GM23338 (cell line): ENCODE results near the gene UIMC1. TPM values are rescaled to one million over a fixed set of nuclear protein-coding genes. Genes with fewer than 3 reads are reported as not detected.

Source experiments
- ATAC-seq: fragments of 200-7000 bp; cut with Tn5 transposase; 3 replicates; pipeline ENCODE4 v1.9.1; 2020
- DNase-seq: peaks from one replicate; pipeline ENCODE4 v3.0.0-alpha.2; 2015; ENCODE audit warnings: low spot score
- H2AFZ ChIP-seq: fragments of 200-600 bp; sonication (generic); 2 replicates; pipeline ENCODE4 v1.8.0; 2016; ENCODE audit warnings: antibody characterized with exemption, mild to moderate bottlenecking, moderate library complexity
- H3F3A ChIP-seq: fragments of 200-600 bp; sonication (generic); replicated peaks from 2 replicates; pipeline ENCODE4 v1.8.0; 2017; ENCODE audit warnings: antibody characterized with exemption, mixed run types, low read depth
- H3K27ac ChIP-seq: fragments of 200-600 bp; sonication (generic); 2 replicates; pipeline ENCODE4 v1.6.1; 2016; ENCODE audit warnings: low read depth
- H3K27me3 ChIP-seq: fragments of 200-600 bp; sonication (generic); 2 replicates; pipeline ENCODE4 v1.8.0; 2016; ENCODE audit warnings: mild to moderate bottlenecking, mixed run types, moderate library complexity; ENCODE audit not compliant: insufficient read depth
- H3K36me3 ChIP-seq: fragments of 200-600 bp; sonication (generic); 2 replicates; pipeline ENCODE4 v1.8.0; 2016; ENCODE audit warnings: mild to moderate bottlenecking; ENCODE audit not compliant: insufficient read depth
- H3K4me1 ChIP-seq: fragments of 200-600 bp; sonication (generic); 2 replicates; pipeline ENCODE4 v1.8.0; 2016; ENCODE audit warnings: mild to moderate bottlenecking, moderate library complexity; ENCODE audit not compliant: insufficient read depth
- H3K4me2 ChIP-seq: fragments of 200-600 bp; sonication (generic); 2 replicates; pipeline ENCODE4 v1.7.1; 2017; ENCODE audit warnings: mixed run types
- H3K4me3 ChIP-seq: fragments of 200-600 bp; sonication (generic); 2 replicates; pipeline ENCODE4 v1.6.1; 2016; ENCODE audit warnings: mixed run types
- H3K79me2 ChIP-seq: fragments of 200-600 bp; sonication (generic); replicated peaks from 2 replicates; pipeline ENCODE4 v1.8.0; 2017; ENCODE audit warnings: mild to moderate bottlenecking; ENCODE audit not compliant: insufficient read depth
- H3K9me2 ChIP-seq: fragments of 200-600 bp; sonication (generic); 2 replicates; pipeline ENCODE4 v1.8.0; 2017; ENCODE audit not compliant: insufficient read depth
- H4K20me1 ChIP-seq: fragments of 200-600 bp; sonication (generic); replicated peaks from 2 replicates; pipeline ENCODE4 v1.8.0; 2017; ENCODE audit warnings: mild to moderate bottlenecking; ENCODE audit not compliant: insufficient read depth
- H3K27ac Mint-ChIP-seq: 2 replicates; pipeline ENCODE4 v1.8.0; 2020; ENCODE audit warnings: inconsistent platforms, mild to moderate bottlenecking, moderate library complexity, mixed read lengths
- H3K27me3 Mint-ChIP-seq: 3 replicates; pipeline ENCODE4 v1.8.0; 2022; ENCODE audit warnings: low read depth, mild to moderate bottlenecking, moderate library complexity, mixed read lengths, inconsistent platforms; ENCODE audit not compliant: insufficient read depth, poor library complexity
- H3K36me3 Mint-ChIP-seq: 3 replicates; pipeline ENCODE4 v1.8.0; 2021; ENCODE audit warnings: low read depth, mild to moderate bottlenecking, inconsistent platforms, moderate library complexity, mixed read lengths
- H3K4me1 Mint-ChIP-seq: 3 replicates; pipeline ENCODE4 v1.8.0; 2020; ENCODE audit warnings: mild to moderate bottlenecking, inconsistent platforms, mixed read lengths
- H3K4me3 Mint-ChIP-seq: 3 replicates; pipeline ENCODE4 v1.8.0; 2021; ENCODE audit warnings: moderate library complexity, mild to moderate bottlenecking, inconsistent platforms, mixed read lengths
- H3K9me3 Mint-ChIP-seq: 3 replicates; pipeline ENCODE4 v1.8.0; 2020; ENCODE audit warnings: moderate library complexity, mild to moderate bottlenecking, inconsistent platforms, mixed read lengths
- CREB1 ChIP-seq: fragments of 250-450 bp; sonication (Bioruptor Pico); IDR thresholded peaks from 2 replicates; pipeline ENCODE4 v1.5.0; 2020; ENCODE audit warnings: low read depth, mild to moderate bottlenecking, moderate library complexity
- CTCF ChIP-seq, 2 experiments: fragments of 200-600 bp in 1 of 2; sonication (generic) in 1 of 2; conservative IDR thresholded peaks; 2 replicates each; pipeline versions ENCODE4 v1.5.1 to v1.6.1; 2016 to 2017; ENCODE audit warnings: antibody characterized with exemption in 2 of 2, low read depth in 2 of 2, mild to moderate bottlenecking in 2 of 2, moderate library complexity in 1 of 2
- ETS1 ChIP-seq: IDR thresholded peaks from 2 replicates; pipeline ENCODE4 v1.6.1; 2016; ENCODE audit warnings: antibody characterized with exemption
- EZH2 ChIP-seq: fragments of 200-600 bp; sonication (generic); IDR thresholded peaks from one replicate; pipeline ENCODE4 v1.8.0; 2017; ENCODE audit warnings: antibody characterized with exemption, mild to moderate bottlenecking, low read depth; ENCODE audit not compliant: unreplicated experiment
- EZH2phosphoT487 ChIP-seq: fragments of 200-600 bp; sonication (generic); IDR thresholded peaks from one replicate; pipeline ENCODE4 v1.8.1; 2018; ENCODE audit warnings: antibody characterized with exemption; ENCODE audit not compliant: unreplicated experiment
- JUNB ChIP-seq: IDR thresholded peaks from one replicate; pipeline ENCODE4 v1.6.1; 2016; ENCODE audit warnings: antibody characterized with exemption; ENCODE audit not compliant: unreplicated experiment
- NANOG ChIP-seq: IDR thresholded peaks from 2 replicates; pipeline ENCODE4 v1.6.1; 2016; ENCODE audit warnings: antibody characterized with exemption, borderline replicate concordance
- POLR2AphosphoS5 ChIP-seq: IDR thresholded peaks from 2 replicates; pipeline ENCODE4 v1.6.1; 2016; ENCODE audit warnings: antibody characterized with exemption, low read depth
- REST ChIP-seq: IDR thresholded peaks from one replicate; pipeline ENCODE4 v1.6.1; 2018; ENCODE audit warnings: antibody characterized with exemption; ENCODE audit not compliant: unreplicated experiment
- STAT1 ChIP-seq: IDR thresholded peaks from one replicate; pipeline ENCODE4 v1.6.1; 2016; ENCODE audit warnings: antibody characterized with exemption; ENCODE audit not compliant: unreplicated experiment
- ZNF114 ChIP-seq: fragments of 250-450 bp; sonication (Bioruptor Pico); IDR thresholded peaks from 2 replicates; pipeline ENCODE4 v1.5.0; 2020; ENCODE audit warnings: mild to moderate bottlenecking, moderate library complexity
- ZNF331 ChIP-seq: fragments of 250-450 bp; sonication (Bioruptor Pico); IDR thresholded peaks from 2 replicates; pipeline ENCODE4 v1.5.0; 2020; ENCODE audit warnings: low read depth, mild to moderate bottlenecking, moderate library complexity
- ZNF462 ChIP-seq: fragments of 250-450 bp; sonication (Bioruptor Pico); IDR thresholded peaks from 2 replicates; pipeline ENCODE4 v1.5.0; 2020; ENCODE audit warnings: mild to moderate bottlenecking, moderate library complexity
- polyA plus RNA-seq: library from polyadenylated mRNA; unstranded; fragments of >200 nt; fragmentation: Nextera tagmentation; extraction: Ambion mirVana; gene quantifications from 2 replicates; pipeline ENCODE4 v1.2.1, GENCODE V29; 2016
- total RNA-seq: library from RNA; depleted of rRNA; stranded (reverse); fragments of >200 nt; shearing (Covaris generic); gene quantifications from 2 replicates; pipeline ENCODE4 v1.2.3, GENCODE V29; 2014

The UIMC1 gene
- total and polyA plus RNA-seq, 2 experiments from 2014 or later, result 36.4 to 40.1 TPM

DNA sequence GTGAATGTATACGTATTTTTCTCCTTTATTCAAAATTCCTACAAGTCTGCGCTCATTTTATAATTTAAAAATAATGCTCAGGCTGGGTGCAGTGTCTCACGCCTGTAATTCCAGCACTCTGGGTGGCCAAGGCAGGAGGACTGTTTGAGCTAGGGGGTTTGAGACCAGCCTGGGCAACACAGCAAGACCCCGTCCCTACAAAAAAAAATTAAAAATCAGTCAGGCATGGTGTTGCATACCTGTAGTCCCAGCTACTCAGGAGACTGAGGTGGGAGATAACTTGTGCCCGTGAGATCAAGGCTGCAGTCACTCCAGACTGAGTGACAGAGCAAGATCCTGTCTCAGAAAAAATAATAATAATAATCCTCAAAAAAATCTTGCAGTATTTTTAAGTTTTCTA is 7.8 kb downstream of the UIMC1 start:
- DNase-seq (no peak), ATAC-seq (no peak)
- peaks cover 52% of the 10 kb centered on the region for H4K20me1 ChIP-seq
- H3K36me3 Mint-ChIP-seq, result peaks cover 34% of the 10 kb centered on the region
- H3K4me1 Mint-ChIP-seq, result peaks cover 4% of the 10 kb centered on the region
- peaks cover 99% of the 10 kb centered on the region for H3K79me2 ChIP-seq
- peaks cover 20% of the 10 kb centered on the region for H3K9me3 Mint-ChIP-seq
- H3K4me1 ChIP-seq, result 0 out of 2 replicates have a peak, but pooled peaks cover 7% of the 10 kb centered on the region
- H3K4me3 Mint-ChIP-seq, result no peak overlapping the region
- no peak overlapping the region for H3K4me2 ChIP-seq
- TF ChIP-seq ZNF462 (no peak), EZH2phosphoT487 (no peak), EZH2 (no peak), POLR2AphosphoS5 (no peak), NANOG (no peak), ETS1 (no peak), REST (no peak), ZNF331 (CRISPR knock-in tag) (no peak), CTCF (conservative IDR thresholded peaks at IDR 0.05; ENCODE audit: low read depth in 2 of 2) (no peak), STAT1 (no peak), CREB1 (CRISPR knock-in tag) (no peak), ZNF114 (CRISPR knock-in tag) (no peak), JUNB (no peak)
- H3F3A ChIP-seq, result no peaks in the 10 kb centered on the region
- H3K27ac Mint-ChIP-seq, result no peak overlapping the region
- H3K27me3 ChIP-seq, result no peaks in the 10 kb centered on the region
- H3K27ac ChIP-seq, result no peak overlapping the region
- no peak overlapping the region for H3K4me3 ChIP-seq
- peaks cover 5% of the 10 kb centered on the region for H3K27me3 Mint-ChIP-seq
- H2AFZ ChIP-seq, result no peak overlapping the region
- H3K36me3 ChIP-seq, result peaks cover 6% of the 10 kb centered on the region
- no peaks in the 10 kb centered on the region for H3K9me2 ChIP-seq
